ENCODE measurements around the gene DMAP1.
"Not testable (repeated sequence)": the region's sequence is repeated elsewhere in the genome, so short reads cannot be mapped to it uniquely, and the experiment has no call there.

Gene DMAP1, protein sequence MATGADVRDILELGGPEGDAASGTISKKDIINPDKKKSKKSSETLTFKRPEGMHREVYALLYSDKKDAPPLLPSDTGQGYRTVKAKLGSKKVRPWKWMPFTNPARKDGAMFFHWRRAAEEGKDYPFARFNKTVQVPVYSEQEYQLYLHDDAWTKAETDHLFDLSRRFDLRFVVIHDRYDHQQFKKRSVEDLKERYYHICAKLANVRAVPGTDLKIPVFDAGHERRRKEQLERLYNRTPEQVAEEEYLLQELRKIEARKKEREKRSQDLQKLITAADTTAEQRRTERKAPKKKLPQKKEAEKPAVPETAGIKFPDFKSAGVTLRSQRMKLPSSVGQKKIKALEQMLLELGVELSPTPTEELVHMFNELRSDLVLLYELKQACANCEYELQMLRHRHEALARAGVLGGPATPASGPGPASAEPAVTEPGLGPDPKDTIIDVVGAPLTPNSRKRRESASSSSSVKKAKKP

DNA sequence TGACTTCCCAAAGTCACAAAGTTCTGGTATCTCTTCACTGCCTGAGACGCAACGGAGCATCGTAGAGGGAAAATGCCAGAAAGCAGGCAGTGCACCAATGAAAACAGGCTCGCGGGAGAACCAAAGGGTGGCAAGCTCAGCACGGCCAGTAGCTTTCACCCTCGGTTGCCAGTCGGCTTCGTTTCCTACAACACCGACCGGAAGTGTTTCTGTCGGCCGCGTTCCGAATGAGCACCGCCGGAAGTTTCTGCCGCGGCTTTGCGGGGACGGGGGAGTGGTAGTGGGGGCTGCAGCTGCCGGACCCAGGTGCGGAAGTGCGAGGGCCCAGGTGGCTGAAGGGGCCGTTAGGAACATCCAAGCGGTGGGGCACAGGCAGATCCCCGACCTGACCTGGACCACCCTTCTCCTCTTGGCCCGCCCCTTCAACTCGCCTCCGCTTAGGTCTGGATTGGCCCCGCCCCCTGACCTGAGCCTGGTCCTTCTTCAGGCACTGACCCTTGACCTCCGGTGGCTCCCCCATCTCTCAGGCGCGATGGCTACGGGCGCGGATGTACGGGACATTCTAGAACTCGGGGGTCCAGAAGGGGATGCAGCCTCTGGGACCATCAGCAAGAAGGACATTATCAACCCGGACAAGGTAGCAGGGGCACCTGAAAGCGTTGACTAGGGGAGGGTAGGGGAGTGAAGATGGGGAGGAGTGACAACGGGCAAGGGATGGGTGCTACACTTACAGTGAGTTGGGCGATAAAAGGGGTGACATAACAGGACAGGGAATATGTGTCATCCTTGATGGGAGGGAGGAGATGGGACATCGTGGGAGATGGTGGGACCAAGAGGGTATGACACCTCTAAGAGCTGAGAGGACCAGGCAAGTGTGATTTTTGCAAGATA, at the start of gene DMAP1:
TSS of gene DMAP1 (plus strand) at position 250 of the 891 bp plus-strand sequence. CDS start at position 533, 283 bp downstream.
- peak; percentile 61 to 73 for DNase-seq

DNA sequence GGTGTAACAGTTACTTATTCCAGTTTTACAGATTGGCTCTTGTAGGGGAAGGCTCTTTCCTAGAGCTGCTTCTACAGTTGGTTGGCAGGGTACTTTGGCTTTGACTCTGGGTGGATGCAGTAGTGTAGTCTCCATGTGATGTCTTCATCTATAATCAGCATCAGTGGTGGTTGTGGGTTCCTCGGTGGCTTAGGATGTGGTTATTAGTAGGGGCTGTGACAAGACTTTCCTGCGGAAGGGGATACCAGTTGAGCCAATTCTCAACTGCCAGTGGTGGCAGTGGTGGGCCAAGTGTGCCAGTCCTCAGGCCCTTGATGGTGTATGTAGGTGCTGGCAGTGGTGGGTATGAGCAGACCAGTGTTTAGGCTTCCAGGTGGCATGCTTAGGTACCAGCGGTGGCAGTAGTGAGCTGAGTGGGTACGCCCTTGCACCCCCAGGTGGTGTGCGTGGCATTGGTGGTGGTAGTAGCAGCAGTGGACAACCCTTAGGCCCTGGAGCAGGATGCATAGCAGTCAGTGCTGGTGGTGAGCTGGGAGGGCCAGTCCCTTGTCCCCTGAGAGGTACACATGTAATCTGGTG, 44.7 kb upstream of the DMAP1 start:
- no peak for DNase-seq

DNA sequence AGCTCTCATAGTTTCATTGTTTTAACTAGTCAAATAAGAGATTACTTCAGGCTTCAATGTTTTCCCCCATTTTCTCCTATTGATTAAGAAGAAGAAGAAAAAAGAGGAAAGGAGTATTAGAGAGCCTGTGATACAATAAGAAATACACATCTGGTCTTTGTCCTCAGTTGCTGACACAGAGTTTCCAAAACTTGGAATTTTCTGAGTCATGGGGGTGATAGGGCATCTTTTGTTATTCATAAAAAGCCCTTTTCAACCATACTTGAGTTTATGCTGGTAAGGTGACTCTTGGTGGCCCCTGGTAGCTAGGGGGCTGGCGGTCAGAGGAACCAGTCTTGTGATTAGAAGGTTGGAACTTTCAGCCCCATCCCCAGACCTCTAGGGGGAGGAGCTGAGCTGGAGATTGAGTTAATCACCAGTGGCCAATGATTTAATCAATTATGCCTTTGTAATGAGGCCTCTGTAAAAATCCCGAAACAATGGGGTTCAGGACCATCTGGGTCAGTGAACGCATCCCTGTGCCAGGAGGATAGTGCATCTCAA, 42.9 kb upstream of the DMAP1 start:
- DNase-seq, result no peak

DNA sequence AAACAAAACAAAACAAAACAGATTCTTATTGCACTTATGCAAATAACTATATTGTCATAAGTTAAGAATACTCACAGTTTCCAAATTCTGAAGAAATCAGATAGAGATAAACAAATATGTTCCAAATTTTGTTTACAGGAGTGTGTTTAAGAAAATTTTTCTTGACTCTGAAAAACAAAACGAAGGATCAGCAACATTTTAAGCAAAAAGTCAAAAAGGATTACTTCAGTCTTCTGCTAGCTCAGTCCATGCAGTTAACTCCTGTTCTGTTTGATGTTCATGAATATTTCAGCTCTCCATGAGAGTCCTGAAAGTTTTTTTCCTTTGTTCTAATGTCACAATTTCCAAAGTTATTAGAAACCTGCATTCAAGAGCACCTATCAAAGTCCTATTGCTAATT, 38.6 kb upstream of the DMAP1 start:
- DNase-seq, result no peak

DNA sequence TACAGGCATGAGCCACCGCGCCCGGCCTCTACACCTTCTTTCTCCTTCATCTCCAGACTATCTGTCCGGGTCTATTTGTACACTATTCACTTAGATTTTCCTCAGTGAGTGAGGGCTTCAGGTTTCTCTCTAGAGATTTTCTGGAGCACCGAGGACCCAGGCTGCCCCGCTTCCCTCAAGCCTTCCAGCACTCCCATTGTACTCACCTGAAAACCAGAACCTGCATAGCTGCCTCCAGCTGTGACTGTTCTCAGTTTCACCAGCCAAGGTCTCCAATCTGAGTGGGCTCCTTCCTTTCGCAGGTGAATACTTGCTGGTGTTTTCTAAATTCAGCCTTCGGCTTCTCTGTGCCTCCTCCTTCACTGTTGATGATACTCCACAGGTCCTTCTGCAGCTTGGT, 12.9 kb upstream of the DMAP1 start:
- DNase-seq, result no peak

DNA sequence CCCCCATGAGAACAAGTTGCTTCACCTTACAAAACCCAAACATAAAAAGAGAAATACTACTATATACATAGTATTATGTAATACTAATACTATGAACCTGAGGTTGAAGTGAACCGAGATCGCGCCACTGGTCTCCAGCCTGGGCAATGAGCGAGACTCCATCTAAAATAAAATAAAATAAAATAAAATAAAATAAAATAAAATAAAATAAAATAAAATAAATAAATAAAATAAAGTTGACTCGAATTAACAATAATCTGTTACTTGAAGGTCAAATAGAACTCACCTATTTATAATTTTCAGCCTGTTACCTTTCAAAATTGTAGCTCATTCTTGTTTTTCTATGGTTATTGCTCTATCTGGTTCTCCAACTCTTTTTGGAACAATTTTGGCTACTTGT, 6.7 kb upstream of the DMAP1 start:
- not testable (repeated sequence) for DNase-seq

DNA sequence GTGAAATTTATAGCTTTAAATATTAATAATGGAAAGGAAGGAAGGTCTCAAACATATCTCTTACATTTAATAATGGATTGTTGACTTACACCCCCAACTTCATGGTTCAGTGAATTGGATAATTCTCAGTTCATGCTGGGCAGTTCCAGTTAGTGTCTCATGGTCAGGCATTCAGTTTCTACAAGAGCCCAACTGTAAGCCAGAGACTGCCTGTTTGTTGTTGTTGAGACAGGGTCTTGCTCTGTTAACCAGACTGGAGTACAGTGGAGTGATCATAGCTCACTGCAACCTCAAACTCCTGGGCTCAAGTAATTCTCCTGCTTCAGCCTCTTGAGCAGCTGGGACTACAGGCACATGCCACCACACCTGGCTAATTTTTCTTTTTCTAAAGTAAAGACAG, 5.0 kb upstream of the DMAP1 start:
- DNase-seq, result no peak

DNA sequence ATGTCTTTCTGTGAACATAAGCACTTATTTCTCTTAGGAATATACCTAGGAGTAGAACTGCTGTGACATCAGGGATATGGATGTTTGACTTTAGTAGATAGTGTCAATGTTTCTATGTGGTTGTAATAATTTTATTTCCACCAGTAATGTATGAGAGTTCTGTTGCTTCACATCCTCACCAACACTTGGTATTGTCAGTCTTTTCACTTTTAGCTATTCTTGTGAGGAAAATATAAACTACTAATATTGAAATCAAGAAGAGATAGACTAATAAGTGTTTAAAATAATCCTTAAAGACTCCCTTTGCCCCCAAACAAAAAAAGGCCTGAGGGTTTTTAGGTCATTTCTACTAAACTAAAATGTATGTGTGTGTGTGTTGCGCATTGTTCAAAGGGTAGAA, 2.7 kb upstream of the DMAP1 start:
- DNase-seq, result no peak

DNA sequence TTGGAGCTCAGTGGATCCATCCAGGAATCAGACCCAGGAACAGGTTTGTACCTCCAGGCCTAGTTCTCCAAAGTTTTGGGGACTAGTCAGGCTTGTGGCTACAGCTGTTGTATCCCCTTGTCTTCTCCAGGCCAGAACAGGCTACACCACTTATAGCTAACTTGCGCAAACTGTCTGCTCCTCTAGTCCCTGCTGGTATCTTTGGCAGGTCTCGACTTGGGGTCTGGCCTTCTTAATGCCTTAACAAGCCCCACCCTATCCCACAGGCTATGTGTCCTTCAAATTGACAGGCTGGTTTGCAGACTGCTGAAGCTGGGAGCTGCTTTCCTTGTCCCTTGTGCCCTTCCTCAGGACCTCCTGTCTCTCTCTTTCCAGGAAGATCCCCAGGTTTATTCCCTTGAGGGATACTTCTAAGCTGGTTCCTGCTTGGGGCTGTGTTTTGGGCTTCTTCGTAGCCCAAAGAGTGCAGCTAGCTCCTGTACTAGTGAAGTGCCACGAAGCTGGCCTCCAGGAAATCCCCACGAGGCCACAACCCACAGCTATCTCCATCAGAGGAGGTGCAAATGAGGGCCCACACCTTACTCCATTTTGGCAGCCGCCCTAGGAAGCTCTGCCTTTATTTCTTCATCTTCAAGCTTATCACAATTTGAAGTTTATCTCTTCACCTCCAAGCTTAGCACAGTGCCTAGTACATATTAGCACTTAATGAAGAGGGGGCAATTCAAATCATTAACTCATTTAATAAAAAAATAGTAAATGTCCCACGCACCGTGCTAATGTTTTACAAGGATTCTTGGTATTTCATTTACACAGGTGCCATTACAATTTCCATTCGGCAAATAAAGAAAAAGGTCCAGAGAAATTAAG, 683 bp upstream of the DMAP1 start:
- no peak for DNase-seq

DNA sequence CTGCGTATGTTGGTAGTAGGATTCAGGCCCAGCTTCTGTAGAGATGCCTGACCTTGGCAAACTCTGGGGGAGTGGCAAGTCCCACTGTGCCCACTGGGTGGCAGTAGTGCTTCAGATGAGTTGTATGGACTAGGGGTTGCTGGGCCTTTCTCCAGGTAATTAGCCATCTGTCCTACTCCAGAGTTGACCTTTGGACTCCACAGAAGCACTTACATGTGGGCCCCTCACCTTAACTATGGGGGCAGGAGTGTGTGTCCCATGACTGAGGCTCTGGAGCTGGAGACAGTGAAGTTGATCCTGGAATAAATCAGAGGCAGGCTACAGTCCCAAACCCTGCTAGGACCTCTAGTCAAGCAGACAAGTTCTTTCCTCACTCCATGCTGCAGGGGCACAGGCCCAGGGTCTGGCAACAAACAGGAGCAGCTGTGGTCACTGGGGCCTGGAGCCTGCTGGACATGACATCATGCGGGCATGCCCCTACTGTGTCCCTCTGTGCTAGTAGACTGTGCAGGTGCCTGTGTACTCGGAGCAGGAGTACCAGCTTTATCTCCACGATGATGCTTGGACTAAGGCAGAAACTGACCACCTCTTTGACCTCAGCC, 4.6 kb downstream of the DMAP1 start:
- peak; percentile 35 for DNase-seq

DNA sequence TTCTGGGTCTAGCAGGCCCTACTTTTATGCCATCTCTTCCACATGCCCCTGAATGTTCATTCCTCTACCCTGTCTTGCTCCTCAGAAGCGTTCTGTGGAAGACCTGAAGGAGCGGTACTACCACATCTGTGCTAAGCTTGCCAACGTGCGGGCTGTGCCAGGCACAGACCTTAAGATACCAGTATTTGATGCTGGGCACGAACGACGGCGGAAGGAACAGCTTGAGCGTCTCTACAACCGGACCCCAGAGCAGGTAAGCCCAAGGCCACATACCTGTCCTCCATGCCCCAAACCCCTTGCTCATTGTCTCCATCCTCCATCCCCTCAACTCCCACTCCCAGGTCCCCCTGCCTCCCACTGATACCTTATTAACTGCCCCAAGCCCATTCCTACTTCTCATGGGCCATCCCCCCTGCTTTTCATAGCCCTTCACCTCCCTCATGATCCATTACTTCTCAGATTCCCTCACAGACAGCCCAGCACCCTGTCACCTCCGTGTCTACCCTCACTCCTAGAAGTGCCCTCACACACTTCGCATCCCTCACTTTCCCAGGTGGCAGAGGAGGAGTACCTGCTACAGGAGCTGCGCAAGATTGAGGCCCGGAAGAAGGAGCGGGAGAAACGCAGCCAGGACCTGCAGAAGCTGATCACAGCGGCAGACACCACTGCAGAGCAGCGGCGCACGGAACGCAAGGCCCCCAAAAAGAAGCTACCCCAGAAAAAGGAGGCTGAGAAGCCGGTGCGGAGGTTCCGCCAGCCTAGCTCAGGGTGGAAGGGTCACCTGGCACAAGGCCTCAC, 5.4 kb downstream of the DMAP1 start:
- DNase-seq, result no peak

DNA sequence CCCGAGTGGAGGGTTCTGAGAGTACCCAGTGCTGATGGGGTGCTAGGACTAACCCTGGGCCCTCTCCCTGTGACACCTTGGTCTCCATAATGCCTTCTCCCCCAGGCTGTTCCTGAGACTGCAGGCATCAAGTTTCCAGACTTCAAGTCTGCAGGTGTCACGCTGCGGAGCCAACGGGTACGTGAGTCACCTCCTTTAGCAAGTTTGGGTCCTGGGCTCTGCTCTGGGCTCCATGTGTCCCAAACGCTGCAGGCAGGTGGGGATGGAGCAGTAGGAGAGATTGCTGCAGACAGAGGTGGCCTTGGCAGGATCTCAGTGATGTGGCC, 6.0 kb downstream of the DMAP1 start:
- DNase-seq, result no peak

DNA sequence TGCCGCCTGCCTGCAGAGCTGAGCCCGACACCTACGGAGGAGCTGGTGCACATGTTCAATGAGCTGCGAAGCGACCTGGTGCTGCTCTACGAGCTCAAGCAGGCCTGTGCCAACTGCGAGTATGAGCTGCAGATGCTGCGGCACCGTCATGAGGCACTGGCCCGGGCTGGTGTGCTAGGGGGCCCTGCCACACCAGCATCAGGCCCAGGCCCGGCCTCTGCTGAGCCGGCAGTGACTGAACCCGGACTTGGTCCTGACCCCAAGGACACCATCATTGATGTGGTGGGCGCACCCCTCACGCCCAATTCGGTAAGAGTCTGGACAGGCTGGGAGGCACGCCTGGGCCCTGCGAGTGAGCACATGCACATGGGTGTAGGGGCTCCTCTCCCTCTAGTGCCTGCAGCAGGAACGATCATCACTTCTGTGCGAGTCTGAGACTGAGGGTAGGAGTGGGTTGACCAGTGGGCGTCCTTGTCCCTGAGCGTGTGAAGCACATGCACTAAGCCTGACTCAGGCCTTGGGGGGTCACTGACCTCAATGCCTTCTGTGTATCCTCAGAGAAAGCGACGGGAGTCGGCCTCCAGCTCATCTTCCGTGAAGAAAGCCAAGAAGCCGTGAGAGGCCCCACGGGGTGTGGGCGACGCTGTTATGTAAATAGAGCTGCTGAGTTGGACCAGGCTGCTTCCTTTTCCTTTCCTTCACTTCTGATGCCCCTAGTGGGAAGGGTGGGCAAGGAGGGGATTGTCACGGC, 6.9 kb downstream of the DMAP1 start:
- no peak for DNase-seq

DNA sequence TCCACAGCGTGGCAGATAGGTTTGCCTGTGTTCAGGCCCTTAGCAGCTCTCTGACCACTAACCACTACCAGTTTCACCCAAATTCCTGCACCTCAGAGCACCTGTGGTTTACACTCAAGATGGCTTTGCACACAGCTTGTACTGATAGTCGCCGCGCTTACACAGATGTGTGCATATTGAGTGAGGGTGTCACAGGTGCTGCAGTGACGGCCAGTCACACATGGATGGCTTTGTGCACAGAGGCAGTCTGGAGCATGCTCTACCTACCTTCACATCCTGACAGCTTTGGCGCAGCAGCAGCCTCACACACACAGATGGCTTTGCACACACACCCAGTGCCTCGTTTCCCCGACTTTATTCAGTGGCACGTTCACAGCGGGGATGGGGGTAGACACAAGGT, 7.5 kb downstream of the DMAP1 start:
- no peak for DNase-seq

DNA sequence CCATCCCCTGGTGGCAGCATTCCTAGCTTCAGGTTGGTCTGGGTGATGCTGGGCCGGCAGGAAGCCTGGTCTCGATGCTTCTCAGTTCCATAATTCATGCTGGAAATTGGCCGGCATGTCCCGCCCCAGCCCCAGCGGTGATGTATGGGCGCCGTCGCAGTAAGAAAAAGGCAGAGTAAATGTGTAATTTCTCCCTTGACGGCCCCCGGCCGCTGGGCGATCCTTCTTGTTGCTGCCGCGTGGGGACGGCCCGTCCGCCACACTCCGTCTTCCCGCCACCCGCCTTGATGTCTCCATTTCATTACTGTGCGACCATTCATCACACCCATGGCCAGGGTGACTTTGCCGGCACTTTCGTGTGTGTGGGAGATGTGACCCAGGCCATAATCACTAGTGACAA, 8.5 kb downstream of the DMAP1 start:
- no peak for DNase-seq

DNA sequence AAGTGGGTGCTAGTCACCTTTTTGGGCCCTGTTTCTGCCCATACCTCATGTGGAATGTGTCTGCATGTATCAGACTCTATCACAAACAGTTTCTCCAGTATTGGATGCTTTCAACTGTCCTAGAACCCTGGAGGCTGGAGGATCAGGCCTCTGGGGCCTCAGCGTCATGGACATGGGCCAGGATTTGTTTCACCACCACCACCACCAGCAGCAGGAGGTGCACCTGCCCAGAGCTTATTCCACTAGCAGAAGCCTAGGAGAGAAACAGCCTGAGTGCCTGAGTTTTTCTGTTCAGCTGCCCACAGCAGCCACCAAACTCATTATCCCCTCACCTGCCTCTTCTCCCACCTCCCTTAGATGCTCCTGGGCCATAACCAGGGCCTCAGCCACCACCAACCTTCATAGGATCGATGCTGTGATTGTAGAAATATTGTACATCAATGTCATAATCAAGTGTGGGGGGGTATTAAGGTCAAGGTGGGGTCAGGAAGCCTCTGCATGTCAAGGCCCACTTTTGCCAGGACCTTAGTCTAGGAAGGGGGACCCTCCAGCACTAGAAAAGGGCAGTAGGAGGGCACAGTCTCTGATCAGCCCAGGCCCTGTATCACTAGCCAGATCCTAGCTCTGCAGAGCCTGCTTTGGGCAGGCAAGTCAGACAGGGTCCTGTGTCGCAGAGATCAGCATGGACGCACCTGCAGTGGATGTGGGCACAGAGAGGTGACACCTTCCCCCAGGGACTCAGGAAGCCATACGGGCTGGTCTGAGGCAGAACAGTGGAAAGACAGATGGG, 9.3 kb downstream of the DMAP1 start:
- no peak for DNase-seq

DNA sequence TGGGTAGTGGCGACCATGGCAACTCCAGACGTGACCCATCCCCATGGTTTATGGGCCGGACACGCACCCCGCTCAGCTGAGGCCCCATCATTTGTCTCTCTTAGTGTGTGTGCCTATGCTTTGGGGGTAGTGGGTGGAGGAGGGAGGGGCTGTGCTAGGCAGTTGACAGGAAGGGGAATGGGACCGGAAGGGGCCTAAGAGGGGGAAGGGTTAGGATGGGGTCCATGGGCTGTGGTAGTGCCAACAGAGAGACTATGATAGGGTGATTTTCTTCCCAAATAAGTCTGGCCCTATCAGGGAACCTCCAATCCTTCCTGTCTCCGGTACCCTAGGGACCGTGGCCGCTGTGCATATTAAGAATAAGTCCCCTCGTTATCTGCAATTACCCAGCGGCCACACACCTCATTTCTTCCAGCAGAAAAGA, 9.9 kb downstream of the DMAP1 start:
- no peak for DNase-seq

DNA sequence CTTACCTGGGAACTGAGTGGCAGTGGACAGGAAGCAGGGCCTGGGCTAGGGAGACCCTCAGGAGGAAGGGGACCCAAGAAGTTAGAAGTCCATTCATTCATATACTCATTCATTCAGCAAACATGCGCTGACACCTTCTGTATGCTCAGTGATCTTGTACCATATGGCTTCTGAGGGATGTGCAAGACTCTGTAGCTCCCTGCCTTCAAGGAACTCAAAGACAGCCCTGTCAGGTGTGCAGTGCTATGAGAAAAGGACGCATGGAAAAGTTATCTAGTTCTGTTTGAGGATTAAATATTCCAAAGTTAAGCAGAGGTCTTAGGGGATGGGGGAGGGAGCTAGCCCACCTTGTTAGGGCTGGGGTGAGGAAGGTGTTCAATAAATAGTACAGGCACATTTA, 12.5 kb downstream of the DMAP1 start:
- DNase-seq, result no peak

DNA sequence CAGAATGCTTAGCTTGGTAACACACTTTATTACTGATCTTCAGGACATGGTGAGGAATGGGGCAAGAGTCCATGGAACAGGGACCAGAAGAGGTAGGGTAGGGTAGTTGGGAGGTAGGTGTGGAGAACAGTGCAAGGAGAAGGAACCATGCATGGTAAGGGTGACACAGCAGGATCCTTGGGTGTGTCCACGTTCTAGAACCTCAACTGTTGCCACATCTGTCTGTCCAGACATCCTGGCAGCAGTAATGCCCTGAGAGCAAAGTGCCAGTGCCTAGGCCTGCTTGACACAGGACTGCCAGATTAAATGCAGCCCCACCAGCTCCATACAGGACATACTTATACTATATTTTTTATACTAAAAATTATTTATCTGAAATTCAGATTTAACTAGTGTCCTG, 13.9 kb downstream of the DMAP1 start:
- DNase-seq, result no peak

DNA sequence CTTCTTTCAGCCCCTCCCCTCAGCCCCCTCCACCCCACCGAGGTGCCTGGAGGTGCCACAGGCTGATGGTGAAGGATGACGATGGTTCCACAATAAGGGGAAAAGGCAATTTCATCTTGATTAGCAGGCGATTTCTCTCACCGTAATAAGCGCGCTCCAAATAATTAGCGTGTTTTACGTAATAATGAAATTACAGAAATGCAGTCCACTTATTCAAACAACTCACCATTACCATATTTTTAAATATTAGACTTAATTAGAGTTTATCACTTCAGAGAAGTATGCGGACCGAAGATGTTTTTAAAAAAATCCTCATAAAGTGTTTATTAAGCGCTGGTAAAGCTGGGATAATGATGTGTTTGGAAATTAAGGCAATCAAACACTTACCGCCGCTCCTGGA, 14.9 kb downstream of the DMAP1 start:
- no peak for DNase-seq

Data from NCI-H187 (cell line).